ENCODE results near the gene CD22. TPM values are rescaled to one million over a fixed set of nuclear protein-coding genes. Genes with fewer than 3 reads are reported as not detected.
A peak's percentile ranks its signal among the peaks of the same experiment; 100 is the strongest.

Gene CD22
- total RNA-seq, 1 donor from 2014 or later = not detected

- no peak for DNase-seq (ENCODE audit: low read depth)
Measured at GRCh38 chr19:35314031-35314430, 15.0 kb upstream of the CD22 start.

- DNase-seq (ENCODE audit: low read depth) = no peak
Measured at GRCh38 chr19:35314858-35315470, 14.0 kb upstream of the CD22 start.

- DNase-seq (ENCODE audit: low read depth) = no peak
Measured at GRCh38 chr19:35315883-35316282, 13.1 kb upstream of the CD22 start.

- DNase-seq (ENCODE audit: low read depth) = no peak
Measured at GRCh38 chr19:35316560-35316959, 12.4 kb upstream of the CD22 start.

GRCh38 chr19:35317464-35318043 is 11.4 kb upstream of the CD22 start:
- DNase-seq (ENCODE audit: low read depth) = no peak

GRCh38 chr19:35318679-35319448 is 10.1 kb upstream of the CD22 start:
- DNase-seq (ENCODE audit: low read depth) = peak; percentile 68

- DNase-seq (ENCODE audit: low read depth) = no peak
Measured at GRCh38 chr19:35320065-35320713, 8.8 kb upstream of the CD22 start.

GRCh38 chr19:35321291-35321690 is 7.7 kb upstream of the CD22 start:
- DNase-seq (ENCODE audit: low read depth) = no peak

- no peak for DNase-seq (ENCODE audit: low read depth)
Measured at GRCh38 chr19:35322014-35322413, 7.0 kb upstream of the CD22 start.

GRCh38 chr19:35327642-35328041 is 1.3 kb upstream of the CD22 start:
- no peak for DNase-seq (ENCODE audit: low read depth)

GRCh38 chr19:35329323-35329722 is 336 bp downstream of the CD22 start:
- no peak for DNase-seq (ENCODE audit: low read depth)

GRCh38 chr19:35330475-35330874 is 1.5 kb downstream of the CD22 start:
- DNase-seq (ENCODE audit: low read depth) = no peak

DNA sequence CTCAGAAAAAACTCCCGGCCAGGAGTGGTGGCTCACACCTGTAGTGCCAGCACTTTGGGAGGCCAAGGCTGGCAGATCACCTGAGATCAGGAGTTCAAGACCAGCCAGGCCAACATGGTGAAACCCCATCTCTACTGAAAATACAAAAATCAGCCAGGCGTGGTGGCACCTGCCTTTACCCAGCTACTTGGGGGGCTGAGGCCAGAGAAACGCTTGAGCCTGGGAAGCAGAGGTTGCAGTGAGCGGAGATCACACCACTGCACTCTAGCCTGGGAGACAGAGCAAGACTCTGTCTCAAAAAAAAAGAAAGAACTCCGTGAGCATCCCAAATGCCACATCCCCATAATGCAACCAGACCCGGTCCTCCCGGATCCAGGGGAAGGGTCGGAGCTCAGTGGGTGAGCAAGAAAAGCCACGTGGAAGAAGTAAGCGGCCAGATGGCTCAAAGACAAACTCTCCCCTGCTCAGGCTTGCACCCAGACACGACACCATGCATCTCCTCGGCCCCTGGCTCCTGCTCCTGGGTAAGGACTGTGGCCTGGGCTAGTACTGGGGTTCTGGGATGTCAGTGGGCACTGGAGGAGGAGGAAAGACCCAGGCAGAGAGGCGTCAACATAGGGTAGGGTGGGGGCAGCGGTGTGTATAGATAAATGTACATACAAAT is 2.7 kb downstream of the CD22 start:
- no peak for DNase-seq (ENCODE audit: low read depth)

- DNase-seq (ENCODE audit: low read depth) = no peak
Measured at GRCh38 chr19:35332817-35333216, 3.8 kb downstream of the CD22 start.

GRCh38 chr19:35334144-35334753 is 5.3 kb downstream of the CD22 start:
- DNase-seq (ENCODE audit: low read depth) = no peak

GRCh38 chr19:35336166-35336955 is 7.4 kb downstream of the CD22 start:
- DNase-seq (ENCODE audit: low read depth) = no peak

- DNase-seq (ENCODE audit: low read depth) = no peak
Measured at GRCh38 chr19:35337097-35337983, 8.4 kb downstream of the CD22 start.

- DNase-seq (ENCODE audit: low read depth) = no peak
Measured at GRCh38 chr19:35337984-35338296, 9.0 kb downstream of the CD22 start.

- no peak for DNase-seq (ENCODE audit: low read depth)
Measured at GRCh38 chr19:35340431-35340830, 11.4 kb downstream of the CD22 start.

DNA sequence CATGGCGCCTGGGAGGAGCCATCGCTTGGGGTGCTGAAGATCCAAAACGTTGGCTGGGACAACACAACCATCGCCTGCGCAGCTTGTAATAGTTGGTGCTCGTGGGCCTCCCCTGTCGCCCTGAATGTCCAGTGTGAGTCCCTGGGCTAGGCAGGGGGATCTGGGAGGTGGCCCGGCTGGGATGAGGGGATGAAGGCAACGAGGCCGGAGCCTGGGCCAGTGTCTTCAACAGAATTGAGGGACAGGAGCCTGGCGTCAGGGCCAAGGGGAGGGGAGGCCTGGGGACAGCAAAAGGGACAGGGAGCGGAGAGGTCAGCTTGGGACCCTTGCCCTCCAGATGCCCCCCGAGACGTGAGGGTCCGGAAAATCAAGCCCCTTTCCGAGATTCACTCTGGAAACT is 12.0 kb downstream of the CD22 start:
- no peak for DNase-seq (ENCODE audit: low read depth)
